Kidney (tissue), 14 donors: Measurements from ENCODE around the gene TMEM150B. TPM values are rescaled to one million over a fixed set of nuclear protein-coding genes. Genes with fewer than 3 reads are reported as not detected.

ENCODE experiments used
- DNase-seq, 5 donors: peaks; one replicate each; pipeline ENCODE4 v3.0.0-alpha.2; 2013 to 2020
- FAIRE-seq: peaks from 2 replicates; lab custom pipeline; 2012; peaks lifted over from hg19 to GRCh38; lab: Jason Lieb, UNC
- H3K27ac ChIP-seq, 2 donors: one replicate each; pipeline ENCODE4 v1.7.0; 2013; ENCODE audit warnings: low read depth in 2 of 2, low read length in 2 of 2, inconsistent platforms in 1 of 2
- H3K27me3 ChIP-seq: one replicate; pipeline ENCODE4 v1.7.1; 2013; ENCODE audit warnings: low read length, inconsistent platforms; ENCODE audit not compliant: control insufficient read depth, insufficient read depth
- H3K36me3 ChIP-seq, 3 donors: one replicate each; pipeline versions ENCODE4 v1.7.0 to v1.7.1; 2013; ENCODE audit warnings: low read length in 3 of 3, control low read depth in 1 of 3, inconsistent platforms in 1 of 3; ENCODE audit not compliant: insufficient read depth in 3 of 3, control insufficient read depth in 2 of 3
- H3K4me1 ChIP-seq, 3 donors: one replicate each; pipeline versions ENCODE4 v1.7.0 to v1.7.1; 2013; ENCODE audit warnings: low read length in 3 of 3, inconsistent platforms in 1 of 3, low read depth in 1 of 3; ENCODE audit not compliant: control insufficient read depth in 2 of 3, insufficient read depth in 2 of 3
- H3K4me3 ChIP-seq, 3 donors: one replicate each; pipeline versions ENCODE4 v1.7.0 to v1.8.1; 2013; ENCODE audit warnings: low read length in 3 of 3, control low read depth in 1 of 3, inconsistent platforms in 1 of 3
- H3K9ac ChIP-seq, 3 donors: one replicate each; pipeline versions ENCODE4 v1.7.0 to v1.7.1; 2013; ENCODE audit warnings: low read length in 3 of 3, control low read depth in 1 of 3, inconsistent platforms in 1 of 3
- H3K9me3 ChIP-seq, 3 donors: one replicate each; pipeline versions ENCODE4 v1.7.0 to v1.7.1; 2013; ENCODE audit warnings: low read length in 3 of 3, control low read depth in 1 of 3, inconsistent platforms in 1 of 3; ENCODE audit not compliant: control insufficient read depth in 2 of 3, insufficient read depth in 1 of 3
- intact Hi-C: fragments of 100-400 bp; cut with DNase I; formaldehyde crosslinking; loops from one replicate; pipeline ENCODE4 v1.11.1; 2022
- polyA plus RNA-seq: library from polyadenylated mRNA; stranded (reverse); fragments of 350-450 nt; fragmentation: Illumina TruSeq; extraction: RNeasy Lipid Tissue Mini Kit (QIAGEN cat#74804); gene quantifications from one replicate; pipeline ENCODE4 v1.2.3, GENCODE V29; 2014; ENCODE audit warnings: low read depth, low replicate concordance; ENCODE audit not compliant: insufficient read depth
- total RNA-seq: library from RNA; stranded (reverse); fragmentation: NEBNext Ultra II Directional; extraction: Animal tissue kit (Norgen Biotek cat#: 25700); gene quantifications from one replicate; pipeline ENCODE4 v1.2.1, GENCODE V29; 2021
- TF ChIP-seq, protein P1 (sequence below): IDR thresholded peaks from 3 replicates; pipeline ENCODE4 v1.5.1; 2012; ENCODE audit warnings: mild to moderate bottlenecking, moderate library complexity, borderline replicate concordance; ENCODE audit not compliant: insufficient read depth; ENCODE audit errors: extremely low read depth
- donor health status: control.
- donor health status: control.
- donor health status: control.
- donor health status: control.
- donor health status: control.
- donor health status: DM: yes; HTN: yes; CAD: no.
- donor health status: Normal renal cell carcinoma (clear cell type).

Gene TMEM150B
- total and polyA plus RNA-seq, 2 donors from 2014 or later = 3.6 to 5.4 TPM

DNA sequence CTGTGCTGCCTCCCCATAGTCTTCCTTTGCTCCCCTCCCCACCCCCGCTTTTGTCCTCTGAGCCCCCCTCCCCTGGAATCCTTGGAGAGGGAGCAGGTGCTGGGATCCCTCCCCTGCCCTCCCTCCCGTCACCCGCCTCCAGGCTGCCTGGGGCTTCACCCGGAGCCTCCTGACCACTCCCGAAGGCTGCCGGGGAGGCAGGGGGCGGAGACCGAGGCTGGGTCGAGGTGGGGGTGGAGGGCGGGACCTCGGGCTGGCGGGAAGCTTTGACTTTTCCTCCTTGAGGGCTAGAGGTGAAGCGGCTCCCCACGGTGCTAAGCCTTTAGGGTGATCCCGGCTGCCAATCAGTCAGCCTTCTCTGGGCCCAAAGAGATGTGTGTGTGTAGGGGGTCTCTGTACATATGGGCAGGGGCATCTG is 16.0 kb upstream of the TMEM150B start:
- Histone ChIP-seq H3K36me3 (no peaks in the 10 kb centered on the region), H3K27ac (no peak overlapping the region), H3K9me3 (no peaks in the 10 kb centered on the region), H3K4me3 (peak overlapping the region in 2 of 3 donors; percentile 44 to 68), H3K27me3 (no peaks in the 10 kb centered on the region), H3K4me1 (peaks cover 0 to 16% (median 0%) of the 10 kb centered on the region in 3 donors), H3K9ac (peak overlapping the region in 1 of 3 donors; percentile 87)
- FAIRE-seq (no peak), DNase-seq (peak; percentile 84 to 91 (median 87))
- TF ChIP-seq, protein P1, sequence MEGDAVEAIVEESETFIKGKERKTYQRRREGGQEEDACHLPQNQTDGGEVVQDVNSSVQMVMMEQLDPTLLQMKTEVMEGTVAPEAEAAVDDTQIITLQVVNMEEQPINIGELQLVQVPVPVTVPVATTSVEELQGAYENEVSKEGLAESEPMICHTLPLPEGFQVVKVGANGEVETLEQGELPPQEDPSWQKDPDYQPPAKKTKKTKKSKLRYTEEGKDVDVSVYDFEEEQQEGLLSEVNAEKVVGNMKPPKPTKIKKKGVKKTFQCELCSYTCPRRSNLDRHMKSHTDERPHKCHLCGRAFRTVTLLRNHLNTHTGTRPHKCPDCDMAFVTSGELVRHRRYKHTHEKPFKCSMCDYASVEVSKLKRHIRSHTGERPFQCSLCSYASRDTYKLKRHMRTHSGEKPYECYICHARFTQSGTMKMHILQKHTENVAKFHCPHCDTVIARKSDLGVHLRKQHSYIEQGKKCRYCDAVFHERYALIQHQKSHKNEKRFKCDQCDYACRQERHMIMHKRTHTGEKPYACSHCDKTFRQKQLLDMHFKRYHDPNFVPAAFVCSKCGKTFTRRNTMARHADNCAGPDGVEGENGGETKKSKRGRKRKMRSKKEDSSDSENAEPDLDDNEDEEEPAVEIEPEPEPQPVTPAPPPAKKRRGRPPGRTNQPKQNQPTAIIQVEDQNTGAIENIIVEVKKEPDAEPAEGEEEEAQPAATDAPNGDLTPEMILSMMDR = no peak
- intact Hi-C loops = no loop called here

DNA sequence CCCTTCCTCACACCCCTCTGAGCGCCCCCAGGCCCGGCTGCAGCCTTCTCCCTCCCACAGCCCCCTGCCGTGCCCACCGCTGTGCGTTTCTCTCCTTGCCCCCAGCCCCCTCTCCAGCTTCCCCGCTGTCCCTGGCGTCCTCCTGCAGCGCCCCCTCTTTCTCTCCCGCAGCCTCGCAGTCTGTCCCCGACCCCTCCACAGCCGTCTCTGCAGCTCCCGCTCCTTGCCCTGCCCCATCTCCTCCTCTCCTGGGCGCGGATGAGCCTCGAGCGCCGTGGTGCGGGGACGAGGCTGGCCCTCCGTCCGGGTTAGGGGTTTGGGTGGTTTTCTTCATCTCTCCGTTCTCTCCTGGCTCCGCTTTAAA is 15.6 kb upstream of the TMEM150B start:
- H3K36me3 ChIP-seq = no peaks in the 10 kb centered on the region
- H3K4me3 ChIP-seq = peak overlapping the region; percentile 68 to 72 (median 68)
- H3K27me3 ChIP-seq = no peaks in the 10 kb centered on the region
- DNase-seq (peak in 4 of 5 donors; percentile 58 to 83 (median 70)), FAIRE-seq (no peak)
- H3K4me1 ChIP-seq = peaks cover 0 to 16% (median 0%) of the 10 kb centered on the region in 3 donors
- no peak overlapping the region for H3K27ac ChIP-seq
- intact Hi-C loops = no loop called here
- TF ChIP-seq, protein P1 = no peak
- peak overlapping the region in 2 of 3 donors; percentile 7 to 87 for H3K9ac ChIP-seq
- no peaks in the 10 kb centered on the region for H3K9me3 ChIP-seq

DNA sequence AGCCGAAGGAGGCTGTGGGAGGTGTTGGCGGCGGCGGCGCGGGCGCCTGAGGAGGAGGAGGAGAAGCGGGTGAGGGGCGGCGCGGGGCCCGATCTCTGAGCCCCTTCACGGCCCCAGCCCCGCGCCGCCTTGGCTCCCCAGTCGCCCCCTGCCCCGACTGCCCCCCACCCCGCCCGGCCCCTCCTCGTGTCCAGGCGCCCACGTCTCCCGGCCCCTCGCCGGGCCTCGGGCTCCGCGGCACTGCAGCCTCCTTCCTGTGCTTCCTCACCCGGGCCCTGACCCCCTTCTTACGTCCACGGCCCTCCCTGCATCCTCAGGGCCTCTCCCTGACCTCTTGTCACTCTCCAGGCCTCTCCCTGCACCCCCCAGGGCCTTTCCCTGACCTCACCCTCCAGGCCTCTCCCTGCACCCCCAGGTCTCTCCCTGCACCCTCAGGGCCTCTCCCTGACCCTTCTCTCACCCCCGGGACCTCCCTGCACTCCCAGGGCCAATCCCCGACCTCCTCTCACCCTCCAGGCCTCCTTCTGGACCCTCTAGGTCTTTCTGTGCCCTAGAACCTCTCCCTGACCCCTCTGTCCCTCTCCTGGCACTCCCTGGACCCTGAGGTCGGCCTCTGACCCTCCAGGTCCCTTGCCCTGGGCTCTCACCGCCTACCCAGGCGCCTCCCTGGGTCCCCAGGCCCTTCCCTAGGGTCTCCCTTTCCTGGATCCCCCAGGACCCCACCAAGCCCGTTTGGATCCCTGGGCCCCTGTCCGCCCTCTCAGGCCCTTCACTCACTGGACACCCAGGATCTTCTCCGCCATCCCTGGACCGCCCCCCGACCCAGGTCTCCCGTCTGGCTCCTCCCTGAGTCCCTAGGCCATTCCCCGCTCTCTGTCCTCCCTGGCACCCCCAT is 15.0 kb upstream of the TMEM150B start:
- Histone ChIP-seq H3K9me3 (no peaks in the 10 kb centered on the region), H3K27ac (peak overlapping the region; percentile 41 to 43), H3K9ac (peak overlapping the region; percentile 30 to 87 (median 58)), H3K27me3 (no peaks in the 10 kb centered on the region), H3K36me3 (no peaks in the 10 kb centered on the region), H3K4me1 (peaks cover 0 to 16% (median 0%) of the 10 kb centered on the region in 3 donors), H3K4me3 (peak overlapping the region; percentile 68 to 72 (median 68))
- DNase-seq = peak in 2 of 5 donors; percentile 82 to 87
- intact Hi-C loops = no loop called here
- TF ChIP-seq, protein P1 = no peak
- FAIRE-seq = no peak
